Right ventricle myocardium superior (tissue), 1 donor: Measurements from ENCODE around the gene CPB1. TPM values are rescaled to one million over a fixed set of nuclear protein-coding genes. Genes with fewer than 3 reads are reported as not detected.
A peak's percentile ranks its signal among the peaks of the same experiment; 100 is the strongest.

Source experiments
- ATAC-seq: fragments of 200-7000 bp; cut with Tn5 transposase; one replicate; pipeline ENCODE4 v1.9.1; 2020; ENCODE audit warnings: mild to moderate bottlenecking; ENCODE audit not compliant: poor library complexity
- DNase-seq: peaks from one replicate; pipeline ENCODE4 v3.0.0-alpha.2; 2020
- intact Hi-C: fragments of 100-400 bp; cut with DNase I; formaldehyde crosslinking; loops from one replicate; pipeline ENCODE4 v1.11.2; 2022
- total RNA-seq: library from RNA; stranded (reverse); fragmentation: NEBNext Ultra II Directional; extraction: Animal tissue kit (Norgen Biotek cat#: 25700); gene quantifications from one replicate; pipeline ENCODE4 v1.2.1, GENCODE V29; 2021
- donor health status: DM: no; HTN: yes; CAD: no; lungs with severe emphysema.

The CPB1 gene
- total RNA-seq, 1 donor from 2014 or later, result not detected

GRCh38 chr3:148825476-148825875 is 2.1 kb upstream of the CPB1 start:
- ATAC-seq, result no peak
- intact Hi-C loops, result no loop called here
- no peak for DNase-seq

DNA sequence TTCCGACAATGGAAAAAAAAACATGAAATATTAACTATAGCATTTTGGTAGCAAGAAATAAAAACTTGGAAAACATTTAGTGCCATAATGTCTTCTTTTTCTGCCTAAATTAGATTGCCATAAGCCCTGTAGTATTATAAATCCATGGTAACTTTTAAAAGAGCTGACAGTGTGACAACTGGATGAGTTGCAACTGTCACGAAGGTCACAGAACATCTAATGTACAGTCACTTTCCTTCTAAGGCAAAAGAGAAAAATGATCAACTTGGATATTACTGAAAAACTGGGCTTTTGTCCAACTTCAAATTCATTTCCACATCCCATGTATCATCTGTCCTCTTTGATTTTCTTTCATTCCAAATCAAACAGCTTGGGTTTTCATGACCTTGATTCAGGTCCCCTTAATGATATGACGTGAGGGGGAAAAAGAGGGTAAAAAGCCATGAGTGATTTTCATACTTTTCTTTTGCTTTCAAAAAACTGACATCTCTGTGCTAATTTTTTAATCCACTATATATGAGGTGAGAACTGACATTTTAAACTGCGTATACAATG is 602 bp downstream of the CPB1 start:
- intact Hi-C loops, result no loop called here
- ATAC-seq, result no peak
- DNase-seq, result no peak

DNA sequence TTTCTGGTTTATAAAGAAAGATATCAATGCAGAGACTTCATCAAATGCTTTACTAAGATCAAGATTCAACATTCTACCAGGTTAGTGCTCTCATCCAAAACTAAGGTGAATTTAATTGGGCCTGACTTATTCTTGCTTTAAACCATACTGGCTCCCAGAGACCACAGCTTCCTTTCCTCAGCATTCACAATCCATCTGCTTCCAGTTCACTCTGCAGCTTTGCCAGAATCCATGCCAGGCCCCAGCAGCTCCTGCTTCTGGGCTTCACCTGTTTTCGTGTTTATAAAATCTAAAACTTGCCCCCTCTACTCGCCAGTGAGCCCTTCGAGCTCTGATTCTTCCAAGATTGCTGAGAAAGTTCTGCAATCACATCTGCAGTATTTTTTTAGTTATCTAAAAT is 2.3 kb downstream of the CPB1 start:
- intact Hi-C loops, result no loop called here
- DNase-seq (no peak), ATAC-seq (no peak)

DNA sequence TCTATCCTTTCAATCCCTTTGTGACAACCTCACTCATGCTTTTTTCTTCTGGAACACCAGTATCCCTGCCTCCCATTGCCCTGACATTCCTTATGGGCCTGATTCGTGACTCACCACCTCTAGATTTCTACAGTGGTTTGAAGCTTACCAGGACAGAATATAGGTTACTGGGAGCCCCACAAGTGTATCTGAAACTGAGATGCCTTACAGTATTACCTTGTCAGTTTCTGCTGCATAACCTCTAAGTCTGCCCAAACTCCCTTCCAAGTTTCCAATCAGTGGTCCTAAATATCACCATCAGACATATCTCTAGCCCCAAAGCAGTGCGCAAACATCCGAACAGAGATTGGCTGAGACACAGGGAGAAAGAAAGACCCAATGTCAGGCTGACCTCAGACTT is 5.6 kb downstream of the CPB1 start:
- intact Hi-C loops, result no loop called here
- no peak for ATAC-seq
- no peak for DNase-seq

DNA sequence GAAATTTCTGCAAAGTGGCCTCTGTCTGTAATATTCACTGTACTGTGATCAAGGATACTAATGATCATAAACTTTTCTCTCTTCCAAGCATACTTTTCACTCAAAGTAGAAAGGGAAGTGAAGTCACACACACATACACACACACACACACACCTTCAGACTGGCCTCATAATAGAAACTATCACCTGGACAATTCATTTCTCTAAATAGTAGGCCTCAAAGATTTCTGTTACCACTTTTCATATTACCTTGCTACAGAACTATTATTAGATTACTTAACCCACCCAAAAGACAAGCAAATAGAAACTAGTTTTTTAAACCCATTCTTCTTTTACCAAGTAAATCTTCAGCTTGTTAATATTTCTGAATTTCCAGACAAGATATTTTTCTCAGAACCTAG is 12.2 kb downstream of the CPB1 start:
- no peak for ATAC-seq
- intact Hi-C loops, result no loop called here
- no peak for DNase-seq

DNA sequence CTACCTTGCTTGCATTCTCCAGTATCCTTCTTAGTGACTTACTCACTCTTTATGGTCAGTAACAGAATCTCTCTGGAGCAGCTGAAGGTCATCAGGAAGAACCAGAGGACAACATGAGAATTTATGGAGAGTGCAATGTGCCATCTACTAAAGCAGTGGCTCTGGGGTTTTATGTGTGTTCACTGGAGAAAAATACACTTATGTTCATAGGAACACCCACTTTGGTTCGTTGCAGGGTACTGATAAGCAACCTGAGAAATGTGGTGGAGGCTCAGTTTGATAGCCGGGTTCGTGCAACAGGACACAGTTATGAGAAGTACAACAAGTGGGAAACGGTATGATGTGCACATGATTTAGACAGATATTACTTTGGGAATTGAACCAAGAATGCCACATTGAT is 12.8 kb downstream of the CPB1 start:
- ATAC-seq (no peak), DNase-seq (no peak)
- intact Hi-C loops, result no loop called here

DNA sequence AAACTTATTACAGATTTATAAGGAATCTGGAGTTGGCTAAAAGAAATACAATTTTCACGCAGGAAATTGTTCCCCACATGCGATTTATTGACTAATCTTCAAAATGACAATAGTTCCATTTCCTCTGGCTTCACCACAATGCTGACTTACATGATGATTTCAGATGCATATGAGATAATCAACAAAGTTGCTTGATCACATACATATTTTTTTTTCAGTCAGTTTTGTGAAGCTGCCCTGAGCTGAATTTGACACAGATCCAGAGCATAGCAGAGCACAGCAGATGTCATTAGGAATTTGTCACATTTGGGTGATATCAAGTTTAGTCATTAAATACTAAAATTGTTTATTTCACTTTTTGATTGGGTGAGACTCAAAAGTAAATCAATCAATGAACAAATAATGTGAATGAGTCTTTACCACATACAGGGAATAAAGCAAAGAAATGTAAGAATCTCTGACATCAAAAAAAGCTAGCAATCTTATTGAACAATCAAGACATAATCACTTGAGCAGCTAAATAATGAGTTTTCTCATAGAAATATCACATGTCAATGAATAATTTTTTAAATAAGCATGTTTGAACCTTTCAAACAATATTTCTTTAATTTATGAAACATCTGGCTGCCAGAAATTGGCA is 18.3 kb downstream of the CPB1 start:
- ATAC-seq, result no peak
- intact Hi-C loops, result no loop called here
- no peak for DNase-seq

- no peak for ATAC-seq
- intact Hi-C loops, result no loop called here
- DNase-seq, result no peak
These were observed 19.7 kb downstream of the CPB1 start for GRCh38 chr3:148847351-148847750.

GRCh38 chr3:148848410-148848809 is 20.8 kb downstream of the CPB1 start:
- ATAC-seq, result no peak
- intact Hi-C loops, result no loop called here
- DNase-seq, result no peak

- ATAC-seq (no peak), DNase-seq (no peak)
- intact Hi-C loops, result no loop called here
These were observed 24.8 kb downstream of the CPB1 start for GRCh38 chr3:148852271-148852992.

- ATAC-seq (no peak), DNase-seq (no peak)
- intact Hi-C loops, result no loop called here
These were observed 25.5 kb downstream of the CPB1 start for GRCh38 chr3:148853076-148853475.

- DNase-seq (no peak), ATAC-seq (no peak)
- intact Hi-C loops, result no loop called here
These were observed 26.4 kb downstream of the CPB1 start for GRCh38 chr3:148854061-148854460.

- intact Hi-C loops, result no loop called here
- DNase-seq, result no peak
- ATAC-seq, result no peak
These were observed 28.8 kb downstream of the CPB1 start for GRCh38 chr3:148856384-148856783.

GRCh38 chr3:148857316-148857715 is 29.7 kb downstream of the CPB1 start:
- DNase-seq, result no peak
- intact Hi-C loops, result no loop called here
- ATAC-seq, result no peak

DNA sequence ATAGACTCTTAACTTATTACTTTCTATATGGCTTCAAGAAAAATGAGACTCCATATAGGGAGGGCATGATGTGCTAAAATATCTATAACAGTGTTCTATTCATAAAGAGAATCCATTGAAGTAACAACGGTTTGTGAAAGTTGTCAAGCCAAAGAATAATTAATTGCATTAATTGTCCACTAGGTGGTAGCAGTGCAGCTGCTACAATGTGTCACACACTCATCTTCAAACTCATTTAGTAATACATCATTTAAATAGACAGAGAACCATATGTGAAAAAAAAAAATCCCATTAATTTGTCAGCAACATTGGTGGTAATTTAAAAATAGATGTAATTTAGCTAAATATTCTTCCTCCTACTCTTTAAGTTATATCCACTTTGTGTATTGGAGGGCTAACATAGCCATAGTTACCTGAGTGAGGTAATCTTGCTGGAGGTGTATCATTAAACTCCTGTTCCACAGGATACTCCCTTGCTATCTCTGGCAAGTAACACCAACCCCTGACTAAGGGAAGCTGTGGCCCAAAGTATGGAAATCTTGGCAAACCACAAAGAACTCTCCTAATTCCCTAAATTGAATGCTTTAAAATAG is 33.8 kb downstream of the CPB1 start:
- DNase-seq (no peak), ATAC-seq (peak; percentile 51)
- intact Hi-C loops, result loop anchor here (5.0 kb wide), 1 partner anchor 86 kb away; no protein-coding TSS in a partner anchor

GRCh38 chr3:148863297-148863696 is 35.7 kb downstream of the CPB1 start:
- DNase-seq (no peak), ATAC-seq (no peak)
- intact Hi-C loops, result loop anchor here (5.0 kb wide), 1 partner anchor 84 kb away; no protein-coding TSS in a partner anchor

- ATAC-seq (no peak), DNase-seq (no peak)
- intact Hi-C loops, result loop anchor here (5.0 kb wide), 1 partner anchor 83 kb away; no protein-coding TSS in a partner anchor
These were observed 36.2 kb downstream of the CPB1 start for GRCh38 chr3:148863814-148864213.

- intact Hi-C loops, result no loop called here
- ATAC-seq (no peak), DNase-seq (no peak)
These were observed 37.4 kb downstream of the CPB1 start, which contains the start of gene CPA3 for GRCh38 chr3:148865049-148865448. CPA3 (plus strand) TSS chr3:148865296; CDS start chr3:148865308, 12 bp downstream.

DNA sequence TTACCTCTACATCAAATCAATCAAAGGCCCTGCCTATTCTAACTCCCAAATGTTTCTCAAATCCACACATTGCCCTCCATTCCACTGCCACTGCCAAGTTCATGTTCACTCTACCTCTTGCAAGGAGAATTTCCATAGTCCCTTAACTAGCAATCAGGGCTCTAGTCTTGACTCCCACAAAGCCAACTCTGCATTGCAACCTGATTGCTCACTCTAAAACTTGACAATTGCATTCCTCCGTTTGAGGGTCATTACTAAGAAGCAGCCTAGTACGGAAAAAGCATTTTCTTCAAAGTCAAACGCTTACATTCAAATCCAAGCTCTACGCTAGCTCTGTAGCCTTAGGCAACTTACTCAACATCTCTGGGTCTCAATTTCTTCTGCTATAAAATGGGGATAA is 38.6 kb downstream of the CPB1 start:
- intact Hi-C loops, result no loop called here
- no peak for DNase-seq
- ATAC-seq, result no peak
